Mesendoderm (in vitro differentiated cells): ENCODE results near the gene ALDH1L2. TPM values are rescaled to one million over a fixed set of nuclear protein-coding genes. Genes with fewer than 3 reads are reported as not detected.

Experiments used
- DNase-seq: peaks from one replicate; pipeline ENCODE4 v3.0.0; 2013
- H2AK5ac ChIP-seq: 2 replicates; pipeline ENCODE4 v1.6.1; 2013; ENCODE audit warnings: low read length, inconsistent platforms
- H2BK120ac ChIP-seq: 2 replicates; pipeline ENCODE4 v1.6.1; 2013; ENCODE audit warnings: low read depth, mild to moderate bottlenecking, low read length, moderate library complexity, mixed read lengths
- H2BK15ac ChIP-seq: replicated peaks from 2 replicates; pipeline ENCODE4 v1.6.1; 2013; ENCODE audit warnings: low read depth, mild to moderate bottlenecking, moderate library complexity
- H2BK5ac ChIP-seq: 2 replicates; pipeline ENCODE4 v1.6.1; 2013; ENCODE audit warnings: low read length, inconsistent platforms
- H3K18ac ChIP-seq: 2 replicates; pipeline ENCODE4 v1.6.1; 2013; ENCODE audit warnings: mild to moderate bottlenecking, low read length, mixed read lengths
- H3K23ac ChIP-seq: one replicate; pipeline ENCODE4 v1.6.1; 2013; ENCODE audit warnings: low read length
- H3K27ac ChIP-seq: 2 replicates; pipeline ENCODE4 v1.5.1; 2013; ENCODE audit warnings: low read depth, mild to moderate bottlenecking, inconsistent platforms, low read length, moderate library complexity
- H3K27me3 ChIP-seq: 2 replicates; pipeline ENCODE4 v1.6.1; 2013; ENCODE audit warnings: low read length, control low read depth, mild to moderate bottlenecking, inconsistent platforms; ENCODE audit not compliant: insufficient read depth, poor library complexity
- H3K36me3 ChIP-seq: 2 replicates; pipeline ENCODE4 v1.6.1; 2013; ENCODE audit warnings: low read length, inconsistent platforms; ENCODE audit not compliant: control insufficient read depth, insufficient read depth
- H3K4ac ChIP-seq: one replicate; pipeline ENCODE4 v1.6.1; 2013; ENCODE audit warnings: low read depth, mild to moderate bottlenecking, low read length, moderate library complexity
- H3K4me1 ChIP-seq: 2 replicates; pipeline ENCODE4 v1.6.1; 2013; ENCODE audit warnings: low read depth, low read length, inconsistent platforms; ENCODE audit not compliant: control insufficient read depth
- H3K4me2 ChIP-seq: 2 replicates; pipeline ENCODE4 v1.6.1; 2013; ENCODE audit warnings: low read length
- H3K4me3 ChIP-seq: 2 replicates; pipeline ENCODE4 v1.5.1; 2013; ENCODE audit warnings: mild to moderate bottlenecking, low read length
- H3K56ac ChIP-seq: one replicate; pipeline ENCODE4 v1.6.1; 2013; ENCODE audit warnings: low read length
- H3K79me1 ChIP-seq: 2 replicates; pipeline ENCODE4 v1.6.1; 2013; ENCODE audit warnings: low read length, inconsistent platforms
- H3K79me2 ChIP-seq: 2 replicates; pipeline ENCODE4 v1.6.1; 2013; ENCODE audit warnings: mild to moderate bottlenecking, low read length; ENCODE audit not compliant: control insufficient read depth, insufficient read depth
- H3K9ac ChIP-seq: 2 replicates; pipeline ENCODE4 v1.6.1; 2013; ENCODE audit warnings: low read length, inconsistent platforms
- H4K5ac ChIP-seq: one replicate; pipeline ENCODE4 v1.6.1; 2013; ENCODE audit warnings: low read length
- H4K8ac ChIP-seq: one replicate; pipeline ENCODE4 v1.6.1; 2013; ENCODE audit warnings: low read depth, mild to moderate bottlenecking, control low read depth, low read length, moderate library complexity
- WGBS: extraction: QIAGEN DNeasy Blood & Tissue Kit; methylation state at CpG from one replicate; pipeline ENCODE4 v1.1.7; 2013; ENCODE audit warnings: low lambda C conversion rate, missing lambda C conversion rate; ENCODE audit not compliant: insufficient coverage; ENCODE audit errors: extremely low coverage; 5-methylcytosine and 5-hydroxymethylcytosine counted together
- polyA plus RNA-seq, 2 experiments: library from polyadenylated mRNA; stranded (reverse); fragments of 200-250 nt; gene quantifications; one replicate each; pipeline ENCODE4 v1.2.3, GENCODE V29; 2013

ALDH1L2 gene
- 1.6 TPM for polyA plus RNA-seq (2013, experiment 1 of 2)
- 1.8 TPM for polyA plus RNA-seq (2013, experiment 2 of 2)

DNA sequence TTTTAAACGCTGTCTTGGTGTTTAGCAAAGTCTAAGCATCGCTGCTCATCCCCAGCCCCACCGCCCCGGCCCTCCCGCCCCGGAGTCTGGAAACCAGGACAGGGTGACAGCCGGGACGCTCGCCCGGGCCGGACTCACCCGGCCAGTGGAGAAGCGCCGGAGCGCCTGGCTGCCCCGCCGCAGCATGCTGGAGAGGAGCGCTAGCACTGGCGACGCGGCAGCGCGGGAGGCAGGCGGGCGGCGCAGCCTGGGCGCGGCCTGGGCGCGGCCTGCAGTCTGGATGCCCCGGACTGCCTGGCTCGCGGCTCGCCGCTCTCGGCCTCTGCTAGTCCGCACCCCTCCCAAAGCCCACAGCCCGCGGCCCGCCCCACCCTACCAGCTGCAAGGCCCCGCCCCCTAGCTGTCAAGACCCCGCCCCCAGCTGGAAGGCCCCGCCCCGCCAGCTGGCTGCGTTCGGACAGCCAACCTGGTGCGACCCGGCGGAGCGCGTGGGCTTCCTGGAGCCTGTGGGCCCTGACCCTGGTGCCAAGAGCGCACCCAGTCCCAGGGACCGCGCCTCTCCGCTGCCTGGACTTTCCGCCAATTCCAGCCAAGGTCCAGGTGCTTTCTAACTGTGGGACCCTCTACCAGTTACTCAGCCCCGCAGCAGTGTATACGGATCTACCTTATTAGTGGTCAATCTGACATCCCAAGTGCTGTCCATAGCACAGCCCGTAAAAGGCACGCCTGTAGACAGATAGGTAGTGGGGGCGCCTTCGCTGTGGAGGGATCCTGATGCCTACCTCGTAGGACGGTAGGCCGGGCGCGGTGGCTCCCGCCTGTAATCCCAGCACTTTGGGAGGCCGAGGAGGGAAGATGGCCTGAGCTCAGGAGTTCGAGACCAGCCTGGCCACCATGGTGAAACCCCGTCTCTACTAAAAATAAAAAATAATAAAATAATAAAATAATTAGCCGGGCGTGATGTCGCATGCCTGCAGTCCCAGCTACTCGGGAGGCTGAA, at the start of gene ALDH1L2:
TSS of gene ALDH1L2 (minus strand) at position 208 of the 1,000 bp plus-strand sequence. CDS start at position 186, 22 bp downstream.
- Histone ChIP-seq H3K4me3 (peak within 1 kb of the TSS; percentile 4), H3K36me3 (no peaks in the 10 kb centered on the region), H3K18ac (peak within 1 kb of the TSS; percentile 62), H3K4me2 (peak within 1 kb of the TSS; percentile 82), H3K79me1 (no peaks in the 10 kb centered on the region), H2BK5ac (no peak within 1 kb of the TSS), H2BK120ac (no peak within 1 kb of the TSS), H2BK15ac (no peak within 1 kb of the TSS), H4K8ac (peak within 1 kb of the TSS; percentile 39), H3K79me2 (no peaks in the 10 kb centered on the region), H4K5ac (no peak within 1 kb of the TSS), H3K4ac (peak within 1 kb of the TSS; percentile 70), H3K27ac (no peak within 1 kb of the TSS), H3K56ac (peak within 1 kb of the TSS; percentile 75), H3K23ac (no peak within 1 kb of the TSS), H2AK5ac (no peak within 1 kb of the TSS), H3K4me1 (no peaks in the 10 kb centered on the region), H3K9ac (peak within 1 kb of the TSS; percentile 24), H3K27me3 (no peaks in the 10 kb centered on the region)
- DNase-seq: peak; percentile 94
- no CpG with 5 or more reads among the region's 75 CpGs for WGBS

DNA sequence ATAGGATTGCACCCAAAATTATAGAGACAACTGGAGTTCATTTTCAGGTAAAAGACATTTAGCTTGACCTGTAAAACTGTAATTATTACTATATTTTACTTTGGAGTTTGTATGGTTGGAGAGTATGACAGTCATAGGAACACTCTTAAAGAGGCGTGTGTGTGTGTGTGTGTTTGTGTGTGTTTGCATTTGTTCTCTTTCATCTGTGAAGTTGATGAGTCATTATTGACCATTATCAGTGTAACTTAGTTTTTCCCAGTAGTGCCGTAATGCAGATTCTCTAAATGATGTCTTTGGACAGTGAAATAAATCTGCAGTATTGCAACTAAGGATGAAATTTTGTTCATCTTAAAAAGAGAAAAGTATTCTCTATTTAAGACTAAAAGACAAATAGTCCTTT, 36.3 kb upstream of the ALDH1L2 start:
- Histone ChIP-seq H3K4me2 (no peak overlapping the region), H2BK15ac (no peak overlapping the region), H3K56ac (no peak overlapping the region), H4K5ac (no peak overlapping the region), H2BK120ac (no peak overlapping the region), H4K8ac (no peak overlapping the region), H2BK5ac (no peak overlapping the region), H3K27me3 (no peaks in the 10 kb centered on the region), H3K79me1 (no peaks in the 10 kb centered on the region), H3K79me2 (no peaks in the 10 kb centered on the region), H3K4me3 (no peak overlapping the region), H2AK5ac (no peak overlapping the region), H3K18ac (no peak overlapping the region), H3K9ac (no peak overlapping the region), H3K4me1 (no peaks in the 10 kb centered on the region), H3K36me3 (peaks cover 2% of the 10 kb centered on the region), H3K4ac (no peak overlapping the region), H3K23ac (no peak overlapping the region), H3K27ac (no peak overlapping the region)
- no CpG with 5 or more reads among the region's 2 CpGs for WGBS
- no peak for DNase-seq

DNA sequence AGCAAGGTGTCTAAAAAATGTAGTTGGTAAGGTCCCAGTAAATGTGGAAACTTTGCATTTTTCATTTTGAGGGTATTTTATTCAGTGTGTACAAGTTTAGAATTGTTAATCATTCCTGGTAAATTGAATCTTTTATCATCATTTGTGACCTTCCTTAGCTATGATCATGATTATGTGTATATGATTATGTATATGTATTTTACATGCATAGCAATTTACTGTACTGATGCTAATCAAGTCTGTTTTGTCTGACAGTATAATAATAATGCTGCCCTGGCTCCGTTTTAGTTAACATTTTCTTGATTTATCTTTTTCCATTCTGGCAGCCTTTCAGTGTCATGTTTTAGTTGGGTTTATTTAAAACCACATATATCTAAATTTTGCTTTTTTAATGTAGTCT, 32.7 kb upstream of the ALDH1L2 start:
- no peak overlapping the region for H2BK120ac ChIP-seq
- H3K4ac ChIP-seq: no peak overlapping the region
- H3K4me1 ChIP-seq: no peaks in the 10 kb centered on the region
- H3K9ac ChIP-seq: no peak overlapping the region
- H2BK15ac ChIP-seq: no peak overlapping the region
- peaks cover 4% of the 10 kb centered on the region for H3K79me2 ChIP-seq
- no peak overlapping the region for H3K56ac ChIP-seq
- no peaks in the 10 kb centered on the region for H3K27me3 ChIP-seq
- H3K4me3 ChIP-seq: no peak overlapping the region
- no peak overlapping the region for H3K4me2 ChIP-seq
- no peak overlapping the region for H3K27ac ChIP-seq
- no peak overlapping the region for H2BK5ac ChIP-seq
- no peak overlapping the region for H4K8ac ChIP-seq
- no CpG with 5 or more reads among the region's 1 CpG for WGBS
- H2AK5ac ChIP-seq: no peak overlapping the region
- no peak overlapping the region for H3K18ac ChIP-seq
- H4K5ac ChIP-seq: no peak overlapping the region
- H3K36me3 ChIP-seq: peaks cover 2% of the 10 kb centered on the region
- DNase-seq: no peak
- H3K23ac ChIP-seq: no peak overlapping the region
- peaks cover 2% of the 10 kb centered on the region for H3K79me1 ChIP-seq

DNA sequence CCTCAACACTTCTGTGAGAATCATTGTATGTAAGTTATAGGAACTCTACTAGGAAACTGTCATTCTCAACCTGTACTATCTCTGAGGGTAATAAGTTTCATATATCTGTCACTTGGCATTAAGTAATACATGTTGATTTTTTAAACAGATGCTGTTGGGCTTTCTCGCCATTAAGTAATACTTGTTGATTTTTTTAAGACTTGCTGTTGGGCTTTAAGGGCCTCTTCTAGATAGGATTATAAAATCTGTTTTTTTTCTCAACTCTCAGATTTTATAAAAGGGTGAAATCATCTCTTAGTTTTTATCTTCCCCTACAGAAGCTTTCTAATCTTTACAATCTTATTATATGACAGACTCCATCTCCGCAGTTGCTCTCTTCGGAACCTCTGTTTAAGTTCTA, 28.8 kb upstream of the ALDH1L2 start:
- Histone ChIP-seq H2AK5ac (no peak overlapping the region), H3K56ac (no peak overlapping the region), H4K8ac (no peak overlapping the region), H3K4me1 (peaks cover 3% of the 10 kb centered on the region), H3K9ac (no peak overlapping the region), H3K4ac (no peak overlapping the region), H2BK120ac (no peak overlapping the region), H3K27ac (no peak overlapping the region), H3K79me1 (peaks cover 4% of the 10 kb centered on the region), H2BK5ac (no peak overlapping the region), H3K79me2 (peaks cover 22% of the 10 kb centered on the region), H4K5ac (no peak overlapping the region), H2BK15ac (no peak overlapping the region), H3K27me3 (no peaks in the 10 kb centered on the region), H3K18ac (no peak overlapping the region), H3K36me3 (no peaks in the 10 kb centered on the region), H3K4me2 (no peak overlapping the region), H3K4me3 (no peak overlapping the region), H3K23ac (no peak overlapping the region)
- DNase-seq: no peak
- WGBS: no CpG with 5 or more reads among the region's 3 CpGs

DNA sequence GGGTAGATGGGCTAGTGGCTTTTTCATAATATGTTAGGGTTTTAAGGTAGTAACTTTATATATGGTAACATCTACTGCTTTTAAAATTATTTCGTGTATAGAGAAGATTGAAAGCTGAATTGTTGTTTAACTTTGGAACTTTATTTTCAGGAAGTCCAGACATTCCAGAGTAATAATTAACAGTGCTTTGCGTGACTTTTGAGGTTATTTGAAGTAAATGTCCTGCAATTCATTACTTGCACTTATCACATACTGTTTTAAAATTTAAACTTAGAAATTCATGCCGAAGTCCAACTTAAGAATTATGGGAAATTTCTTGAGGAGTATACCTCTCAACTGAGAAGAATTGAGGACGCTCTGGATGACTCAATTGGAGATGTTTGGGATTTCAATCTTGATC, 26.6 kb upstream of the ALDH1L2 start:
- H2BK5ac ChIP-seq: no peak overlapping the region

More for the DNA sequence above, 26.6 kb upstream of the ALDH1L2 start:
- H3K79me1 ChIP-seq: peaks cover 4% of the 10 kb centered on the region
- no peak overlapping the region for H2BK15ac ChIP-seq
- H3K9ac ChIP-seq: no peak overlapping the region
- no peak overlapping the region for H3K4ac ChIP-seq
- 100% methylated on average over 1 of the region's 4 CpGs for WGBS
- no peak overlapping the region for H4K8ac ChIP-seq
- no peak overlapping the region for H2BK120ac ChIP-seq
- no peak for DNase-seq
- no peak overlapping the region for H3K4me2 ChIP-seq
- H3K27me3 ChIP-seq: no peaks in the 10 kb centered on the region
- H2AK5ac ChIP-seq: no peak overlapping the region
- H3K36me3 ChIP-seq: no peaks in the 10 kb centered on the region
- H3K18ac ChIP-seq: no peak overlapping the region
- H3K79me2 ChIP-seq: peaks cover 23% of the 10 kb centered on the region
- H3K23ac ChIP-seq: no peak overlapping the region
- no peak overlapping the region for H3K56ac ChIP-seq
- H4K5ac ChIP-seq: no peak overlapping the region
- H3K4me1 ChIP-seq: peaks cover 3% of the 10 kb centered on the region
- H3K4me3 ChIP-seq: no peak overlapping the region
- no peak overlapping the region for H3K27ac ChIP-seq
